K562 (cell line): ENCODE results near the gene NDUFAF3.
"Not testable (repeated sequence)": the region's sequence is repeated elsewhere in the genome, so short reads cannot be mapped to it uniquely, and the experiment has no call there.

Experiments used
- EP300 ChIP-seq: IDR thresholded peaks from 2 replicates; pipeline ENCODE4 v1.6.1; 2012; ENCODE audit warnings: low read length, improper control_type of control experiment
- HMGXB4 ChIP-seq: sonication (generic); formaldehyde crosslinking; IDR thresholded peaks from 2 replicates; pipeline ENCODE4 v1.8.1; 2023; ENCODE audit warnings: mild to moderate bottlenecking, missing genetic modification reagents

GRCh38 chr3:49008627-49009026, 13.3 kb upstream of the NDUFAF3 start:
- not testable (repeated sequence) for TF ChIP-seq HMGXB4, EP300
